ENCODE data around the gene TXNDC5.

Gene TXNDC5

GRCh38 chr6:7841781-7842468, 68.7 kb downstream of the TXNDC5 start:
- no peaks in the 10 kb centered on the region for H3F3A ChIP-seq (ENCODE audit: insufficient read depth, low read length)
- no peak overlapping the region for H2AFZ ChIP-seq (ENCODE audit: low read length)
- H3K79me2 ChIP-seq (ENCODE audit: insufficient read depth, low read length), result no peaks in the 10 kb centered on the region
- H3K4me2 ChIP-seq (ENCODE audit: low read length), result no peak overlapping the region
- H3K36me3 ChIP-seq (ENCODE audit: insufficient read depth, low read length), result no peaks in the 10 kb centered on the region
- no peak for TF ChIP-seq CTCF (IDR thresholded peaks at IDR 0.05; ENCODE audit: low read length)
- TF ChIP-seq EZH2 (IDR thresholded peaks at IDR 0.05; ENCODE audit: borderline replicate concordance, low read length), result no peak
- no peak overlapping the region for H3K27ac ChIP-seq (ENCODE audit: low read depth, low read length, poor library complexity, severe bottlenecking)
- H3K4me3 ChIP-seq (ENCODE audit: low read depth, low read length, poor library complexity, severe bottlenecking), result no peak overlapping the region
- no peaks in the 10 kb centered on the region for H3K4me1 ChIP-seq (ENCODE audit: insufficient read depth, low read length, severe bottlenecking)
- H3K27me3 ChIP-seq (ENCODE audit: insufficient read depth, low read length), result no peaks in the 10 kb centered on the region; the same call in 1 of the 2 replicates
- H3K9ac ChIP-seq (ENCODE audit: low read length), result no peak overlapping the region
- H3K9me3 ChIP-seq (ENCODE audit: low read length), result no peaks in the 10 kb centered on the region
- no peaks in the 10 kb centered on the region for H3K9me2 ChIP-seq (ENCODE audit: low read depth, low read length)
- H4K20me1 ChIP-seq (ENCODE audit: insufficient read depth, low read length), result no peaks in the 10 kb centered on the region

GRCh38 chr6:7836371-7837026, 74.1 kb downstream of the TXNDC5 start:
- no peaks in the 10 kb centered on the region for H4K20me1 ChIP-seq (ENCODE audit: insufficient read depth, low read length)
- no peaks in the 10 kb centered on the region for H3K27me3 ChIP-seq (ENCODE audit: insufficient read depth, low read length)
- TF ChIP-seq EZH2 (IDR thresholded peaks at IDR 0.05; ENCODE audit: borderline replicate concordance, low read length) (no peak), CTCF (IDR thresholded peaks at IDR 0.05; ENCODE audit: low read length) (no peak)
- H3K27ac ChIP-seq (ENCODE audit: low read depth, low read length, poor library complexity, severe bottlenecking), result no peak overlapping the region
- no peak overlapping the region for H3K9ac ChIP-seq (ENCODE audit: low read length)
- no peak overlapping the region for H3K4me2 ChIP-seq (ENCODE audit: low read length)
- no peaks in the 10 kb centered on the region for H3F3A ChIP-seq (ENCODE audit: insufficient read depth, low read length)
- no peak overlapping the region for H3K4me3 ChIP-seq (ENCODE audit: low read depth, low read length, poor library complexity, severe bottlenecking)
- no peaks in the 10 kb centered on the region for H3K9me3 ChIP-seq (ENCODE audit: low read length)
- H3K9me2 ChIP-seq (ENCODE audit: low read depth, low read length), result no peaks in the 10 kb centered on the region
- no peak overlapping the region for H2AFZ ChIP-seq (ENCODE audit: low read length)
- H3K36me3 ChIP-seq (ENCODE audit: insufficient read depth, low read length), result no peaks in the 10 kb centered on the region
- no peaks in the 10 kb centered on the region for H3K79me2 ChIP-seq (ENCODE audit: insufficient read depth, low read length)
- no peaks in the 10 kb centered on the region for H3K4me1 ChIP-seq (ENCODE audit: insufficient read depth, low read length, severe bottlenecking)

GRCh38 chr6:7833751-7834070, 76.9 kb downstream of the TXNDC5 start:
- no peak for TF ChIP-seq EZH2 (IDR thresholded peaks at IDR 0.05; ENCODE audit: borderline replicate concordance, low read length)
- no peak for TF ChIP-seq CTCF (IDR thresholded peaks at IDR 0.05; ENCODE audit: low read length)
- Histone ChIP-seq H3K27me3 (ENCODE audit: insufficient read depth, low read length) (no peaks in the 10 kb centered on the region; the same call in 1 of the 2 replicates), H4K20me1 (ENCODE audit: insufficient read depth, low read length) (no peaks in the 10 kb centered on the region), H3K9me2 (ENCODE audit: low read depth, low read length) (no peaks in the 10 kb centered on the region), H3K36me3 (ENCODE audit: insufficient read depth, low read length) (no peaks in the 10 kb centered on the region), H3K9me3 (ENCODE audit: low read length) (no peaks in the 10 kb centered on the region), H3K4me2 (ENCODE audit: low read length) (no peak overlapping the region), H3K4me3 (ENCODE audit: low read depth, low read length, poor library complexity, severe bottlenecking) (no peak overlapping the region), H2AFZ (ENCODE audit: low read length) (no peak overlapping the region), H3F3A (ENCODE audit: insufficient read depth, low read length) (no peaks in the 10 kb centered on the region), H3K27ac (ENCODE audit: low read depth, low read length, poor library complexity, severe bottlenecking) (no peak overlapping the region), H3K4me1 (ENCODE audit: insufficient read depth, low read length, severe bottlenecking) (no peaks in the 10 kb centered on the region), H3K79me2 (ENCODE audit: insufficient read depth, low read length) (no peaks in the 10 kb centered on the region), H3K9ac (ENCODE audit: low read length) (no peak overlapping the region)

Measured in OCI-LY1 (cell line).